ACC112 (cell line): Measurements from ENCODE around the gene IQSEC1.

Source experiments
- H2AFZ ChIP-seq: fragments of 200-600 bp; sonication (generic); one replicate; pipeline ENCODE4 v1.6.0; 2017; ENCODE audit warnings: antibody characterized with exemption, low read length; ENCODE audit not compliant: unreplicated experiment
- H3K27ac ChIP-seq: fragments of 200-600 bp; sonication (generic); 2 replicates; pipeline ENCODE4 v1.5.1; 2014; ENCODE audit warnings: low read depth, mild to moderate bottlenecking, antibody characterized with exemption, low read length, moderate library complexity
- H3K27me3 ChIP-seq: fragments of 200-600 bp; sonication (generic); 2 replicates; pipeline ENCODE4 v1.6.1; 2014; ENCODE audit warnings: mild to moderate bottlenecking, antibody characterized with exemption, low read length, moderate library complexity, mixed read lengths; ENCODE audit not compliant: insufficient read depth
- H3K36me3 ChIP-seq: fragments of 200-600 bp; sonication (generic); 2 replicates; pipeline ENCODE4 v1.6.1; 2016; ENCODE audit warnings: mild to moderate bottlenecking, antibody characterized with exemption, low read length, moderate library complexity, mixed read lengths; ENCODE audit not compliant: insufficient read depth
- H3K4me1 ChIP-seq: fragments of 200-600 bp; sonication (generic); one replicate; pipeline ENCODE4 v1.6.1; 2016; ENCODE audit warnings: low read length, mixed read lengths; ENCODE audit not compliant: insufficient read depth, unreplicated experiment, control insufficient read depth
- H3K4me3 ChIP-seq: fragments of 200-600 bp; sonication (generic); 2 replicates; pipeline ENCODE4 v1.5.1; 2014; ENCODE audit warnings: mild to moderate bottlenecking, low read depth, low read length
- H3K79me2 ChIP-seq: fragments of 200-600 bp; sonication (generic); one replicate; pipeline ENCODE4 v1.6.0; 2016; ENCODE audit warnings: low read length; ENCODE audit not compliant: control insufficient read depth, unreplicated experiment, insufficient read depth

Gene IQSEC1

GRCh38 chr3:13075986-13076654 lies 2.9 kb upstream of the IQSEC1 start:
- Histone ChIP-seq H3K36me3 (no peaks in the 10 kb centered on the region), H3K4me1 (peaks cover 8% of the 10 kb centered on the region), H3K4me3 (no peak overlapping the region), H2AFZ (no peak overlapping the region), H3K27me3 (peaks cover 64% of the 10 kb centered on the region), H3K27ac (no peak overlapping the region), H3K79me2 (no peaks in the 10 kb centered on the region)

- peaks cover under 1% of the 10 kb centered on the region for H3K4me1 ChIP-seq
- no peak overlapping the region for H3K27ac ChIP-seq
- H3K27me3 ChIP-seq: peaks cover 64% of the 10 kb centered on the region
- H2AFZ ChIP-seq: no peak overlapping the region
- H3K36me3 ChIP-seq: no peaks in the 10 kb centered on the region
- H3K79me2 ChIP-seq: no peaks in the 10 kb centered on the region
- no peak overlapping the region for H3K4me3 ChIP-seq
Measured at GRCh38 chr3:13075318-13075717, 2.1 kb upstream of the IQSEC1 start.

DNA sequence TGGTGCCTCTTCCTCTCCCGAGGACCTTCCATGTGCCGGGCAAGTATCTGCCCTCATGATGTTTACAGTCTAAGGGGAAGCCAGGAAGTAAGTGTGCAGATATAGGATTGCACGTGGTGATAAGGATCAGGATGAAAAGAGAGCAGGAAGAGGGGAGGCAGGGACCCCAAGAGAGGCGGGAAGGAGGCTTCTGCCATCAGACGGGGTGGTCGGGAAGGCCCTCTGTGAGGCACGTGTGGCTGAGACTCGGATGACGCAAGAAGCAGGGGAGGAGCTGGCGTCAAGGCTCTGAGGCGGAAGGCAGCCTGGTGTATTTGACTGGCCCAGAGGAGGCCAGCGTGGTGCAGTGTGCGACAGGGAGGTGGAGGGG lies 762 bp upstream of the IQSEC1 start:
- H3K27ac ChIP-seq: no peak overlapping the region
- H3K27me3 ChIP-seq: peaks cover 64% of the 10 kb centered on the region
- no peak overlapping the region for H3K4me3 ChIP-seq
- H3K79me2 ChIP-seq: no peaks in the 10 kb centered on the region
- no peaks in the 10 kb centered on the region for H3K36me3 ChIP-seq
- H3K4me1 ChIP-seq: no peaks in the 10 kb centered on the region
- no peak overlapping the region for H2AFZ ChIP-seq

- H3K27ac ChIP-seq: no peak overlapping the region
- no peak overlapping the region for H3K4me3 ChIP-seq
- H3K4me1 ChIP-seq: no peaks in the 10 kb centered on the region
- H2AFZ ChIP-seq: no peak overlapping the region
- no peaks in the 10 kb centered on the region for H3K79me2 ChIP-seq
- peaks cover 58% of the 10 kb centered on the region for H3K27me3 ChIP-seq
- no peaks in the 10 kb centered on the region for H3K36me3 ChIP-seq
Measured at GRCh38 chr3:13072600-13073325, 466 bp downstream of the IQSEC1 start.

DNA sequence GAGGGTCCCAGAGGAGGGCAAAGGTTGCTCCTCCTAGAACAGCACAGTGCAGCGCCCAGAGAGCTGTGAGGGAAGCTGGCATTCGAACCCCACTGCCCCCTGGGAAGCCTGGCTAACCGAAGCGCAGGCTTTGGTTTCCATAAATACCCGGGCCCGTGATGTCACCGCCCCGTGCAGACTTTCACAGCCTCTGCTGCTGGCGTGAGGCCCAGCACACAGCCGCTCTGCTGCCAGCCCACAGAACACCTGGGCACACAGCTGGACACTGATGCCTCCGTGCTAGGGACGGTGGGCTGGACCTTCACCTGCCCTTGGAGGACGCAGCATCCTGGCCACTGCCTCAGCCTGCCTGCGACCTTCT lies 1.0 kb downstream of the IQSEC1 start:
- H2AFZ ChIP-seq: no peak overlapping the region
- H3K36me3 ChIP-seq: no peaks in the 10 kb centered on the region
- no peaks in the 10 kb centered on the region for H3K4me1 ChIP-seq
- no peaks in the 10 kb centered on the region for H3K79me2 ChIP-seq
- H3K4me3 ChIP-seq: no peak overlapping the region
- H3K27me3 ChIP-seq: peaks cover 53% of the 10 kb centered on the region
- H3K27ac ChIP-seq: no peak overlapping the region

DNA sequence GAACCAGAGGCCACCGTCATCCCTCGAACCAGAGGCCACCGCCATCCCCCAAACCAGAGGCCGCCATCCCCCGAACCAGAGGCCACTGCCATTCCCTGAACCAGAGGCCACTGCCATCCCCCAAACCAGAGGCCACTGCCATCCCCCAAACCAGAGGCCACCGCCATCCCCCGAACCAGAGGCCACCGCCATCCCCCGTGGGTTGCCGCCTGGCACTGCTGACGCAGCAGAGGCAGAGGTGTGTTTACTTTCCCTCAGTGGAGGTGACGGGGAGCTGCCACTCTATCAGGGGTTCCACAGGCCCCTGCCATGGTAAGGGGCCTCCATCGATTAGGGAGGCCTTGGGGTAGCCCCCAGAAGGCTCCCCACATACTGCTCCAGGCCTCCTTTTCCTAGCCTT lies 1.5 kb downstream of the IQSEC1 start:
- no peak overlapping the region for H3K4me3 ChIP-seq
- no peaks in the 10 kb centered on the region for H3K36me3 ChIP-seq
- H3K4me1 ChIP-seq: no peaks in the 10 kb centered on the region
- H3K79me2 ChIP-seq: no peaks in the 10 kb centered on the region
- H3K27ac ChIP-seq: no peak overlapping the region
- H2AFZ ChIP-seq: no peak overlapping the region
- peaks cover 48% of the 10 kb centered on the region for H3K27me3 ChIP-seq

DNA sequence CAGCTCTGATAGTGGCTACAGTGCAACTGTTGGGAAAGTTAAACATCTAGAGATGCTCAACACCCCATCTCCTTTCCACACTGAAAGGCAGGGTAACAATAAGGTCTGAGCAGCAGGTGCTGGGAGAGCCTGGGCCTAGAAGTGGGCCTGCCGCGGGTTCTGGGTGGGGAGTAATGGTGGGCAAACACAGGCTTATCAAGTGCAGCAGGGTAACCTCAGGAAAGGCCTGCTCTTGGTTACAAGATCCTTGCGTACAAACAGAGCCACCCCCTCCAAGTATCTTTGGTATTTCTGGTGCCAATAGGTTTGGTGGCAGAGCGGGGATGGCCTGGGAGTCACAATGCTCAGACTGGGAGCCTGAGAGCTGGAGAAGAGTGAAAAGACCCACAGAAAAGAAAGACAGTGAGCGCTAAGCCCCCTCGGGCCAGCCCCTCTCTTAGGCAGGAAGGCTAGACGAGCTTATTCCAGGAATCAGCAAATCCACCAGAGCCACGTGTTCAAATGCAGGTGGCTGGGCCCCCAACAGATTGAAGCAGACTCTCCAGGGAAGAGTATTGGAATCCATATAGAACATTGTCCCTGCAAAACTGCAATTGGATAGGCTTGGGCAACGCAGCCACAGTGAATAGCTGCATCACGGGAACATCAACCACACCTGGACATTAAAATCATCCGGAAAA lies 2.7 kb downstream of the IQSEC1 start:
- Histone ChIP-seq H3K27me3 (peaks cover 37% of the 10 kb centered on the region), H3K4me3 (no peak overlapping the region), H3K27ac (no peak overlapping the region), H2AFZ (no peak overlapping the region), H3K36me3 (no peaks in the 10 kb centered on the region), H3K4me1 (no peaks in the 10 kb centered on the region), H3K79me2 (no peaks in the 10 kb centered on the region)

DNA sequence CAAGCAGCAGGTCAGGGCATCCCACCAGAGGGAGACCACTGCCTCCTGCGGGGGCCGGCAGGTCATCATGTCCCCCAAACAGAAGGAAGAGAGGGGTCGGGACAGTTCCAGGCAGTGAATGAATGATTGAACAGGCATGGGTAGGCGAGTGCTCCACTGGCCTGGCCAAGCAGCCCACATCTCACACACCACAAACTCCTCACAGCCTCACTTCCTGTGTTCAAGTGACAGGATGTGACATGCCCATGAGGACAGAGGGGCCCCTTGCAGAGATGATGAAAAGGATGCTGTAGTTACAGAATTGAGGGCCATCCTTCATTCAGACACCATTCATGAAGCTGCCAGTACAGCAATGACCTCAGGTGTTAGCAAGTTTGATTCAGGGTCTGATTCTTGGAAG lies 3.7 kb downstream of the IQSEC1 start:
- H3K27ac ChIP-seq: no peak overlapping the region
- no peak overlapping the region for H3K4me3 ChIP-seq
- H2AFZ ChIP-seq: no peak overlapping the region
- no peaks in the 10 kb centered on the region for H3K79me2 ChIP-seq
- H3K36me3 ChIP-seq: no peaks in the 10 kb centered on the region
- H3K4me1 ChIP-seq: no peaks in the 10 kb centered on the region
- peaks cover 26% of the 10 kb centered on the region for H3K27me3 ChIP-seq

DNA sequence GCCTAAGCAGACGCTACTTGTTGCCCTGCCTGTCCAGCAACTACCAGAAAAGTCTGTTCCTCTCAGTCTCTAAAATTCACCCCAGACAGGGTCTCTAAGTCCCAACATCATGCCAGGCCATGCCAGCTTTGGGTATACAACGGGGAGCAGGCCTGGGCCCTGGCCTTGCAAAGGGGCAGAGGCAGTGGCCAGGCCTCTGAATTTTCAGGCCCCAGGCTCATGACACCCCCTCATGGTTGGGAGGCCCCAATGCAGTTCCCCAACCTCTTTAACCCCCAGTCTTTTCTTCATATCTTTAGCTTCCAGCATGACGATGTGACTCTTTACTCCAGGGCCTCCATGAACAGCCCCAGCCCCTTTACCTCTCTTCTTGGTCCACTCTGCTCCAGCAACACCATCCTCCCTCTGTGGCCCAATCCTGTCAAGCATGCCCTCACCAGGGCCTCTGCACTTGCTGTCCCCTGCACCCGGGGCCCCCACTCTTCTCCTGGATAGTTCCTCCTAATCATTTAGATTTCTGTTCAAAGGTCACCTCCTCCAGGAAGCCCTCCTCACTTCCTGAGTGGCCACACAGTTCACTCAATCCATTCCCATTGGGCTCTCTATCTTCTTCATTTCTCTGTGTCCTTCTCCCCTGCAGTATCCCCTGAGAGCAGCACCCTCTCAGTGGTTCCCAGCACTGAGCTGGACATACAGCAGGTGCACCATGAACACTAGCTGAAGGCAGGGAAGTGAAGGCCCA lies 4.8 kb downstream of the IQSEC1 start:
- Histone ChIP-seq H3K79me2 (no peaks in the 10 kb centered on the region), H3K27ac (no peak overlapping the region), H3K4me1 (no peaks in the 10 kb centered on the region), H2AFZ (no peak overlapping the region), H3K4me3 (no peak overlapping the region), H3K36me3 (no peaks in the 10 kb centered on the region), H3K27me3 (peaks cover 16% of the 10 kb centered on the region)

GRCh38 chr3:13067778-13068177 lies 5.5 kb downstream of the IQSEC1 start:
- Histone ChIP-seq H3K27ac (no peak overlapping the region), H3K36me3 (no peaks in the 10 kb centered on the region), H3K27me3 (peaks cover 9% of the 10 kb centered on the region), H3K79me2 (no peaks in the 10 kb centered on the region), H2AFZ (no peak overlapping the region), H3K4me3 (no peak overlapping the region), H3K4me1 (no peaks in the 10 kb centered on the region)
